Measurements from ENCODE around the gene PACSIN1.

PACSIN1 gene

DNA sequence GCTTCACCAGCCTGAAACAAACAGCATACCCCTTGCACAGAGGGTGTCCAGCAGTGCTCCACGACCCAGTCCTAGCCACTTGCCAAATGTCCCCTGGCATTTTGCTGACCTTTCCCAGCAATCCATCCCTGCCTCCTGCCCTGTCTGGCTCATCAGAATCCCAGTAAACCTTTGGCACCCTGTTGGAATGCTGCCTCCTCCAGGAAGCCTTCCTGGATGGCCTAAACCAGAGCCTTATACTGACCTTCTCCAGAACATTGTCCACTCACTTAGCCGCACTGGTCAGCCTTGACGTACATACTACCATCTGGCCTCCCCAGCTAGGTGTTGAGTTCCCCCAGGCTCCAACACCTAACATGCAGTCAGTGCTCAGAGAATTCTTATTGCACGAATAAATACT, 2.0 kb upstream of the PACSIN1 start:
- TF ChIP-seq, protein P1, sequence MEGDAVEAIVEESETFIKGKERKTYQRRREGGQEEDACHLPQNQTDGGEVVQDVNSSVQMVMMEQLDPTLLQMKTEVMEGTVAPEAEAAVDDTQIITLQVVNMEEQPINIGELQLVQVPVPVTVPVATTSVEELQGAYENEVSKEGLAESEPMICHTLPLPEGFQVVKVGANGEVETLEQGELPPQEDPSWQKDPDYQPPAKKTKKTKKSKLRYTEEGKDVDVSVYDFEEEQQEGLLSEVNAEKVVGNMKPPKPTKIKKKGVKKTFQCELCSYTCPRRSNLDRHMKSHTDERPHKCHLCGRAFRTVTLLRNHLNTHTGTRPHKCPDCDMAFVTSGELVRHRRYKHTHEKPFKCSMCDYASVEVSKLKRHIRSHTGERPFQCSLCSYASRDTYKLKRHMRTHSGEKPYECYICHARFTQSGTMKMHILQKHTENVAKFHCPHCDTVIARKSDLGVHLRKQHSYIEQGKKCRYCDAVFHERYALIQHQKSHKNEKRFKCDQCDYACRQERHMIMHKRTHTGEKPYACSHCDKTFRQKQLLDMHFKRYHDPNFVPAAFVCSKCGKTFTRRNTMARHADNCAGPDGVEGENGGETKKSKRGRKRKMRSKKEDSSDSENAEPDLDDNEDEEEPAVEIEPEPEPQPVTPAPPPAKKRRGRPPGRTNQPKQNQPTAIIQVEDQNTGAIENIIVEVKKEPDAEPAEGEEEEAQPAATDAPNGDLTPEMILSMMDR (conservative IDR thresholded peaks at IDR 0.05; ENCODE audit: low read depth, low read length), result no peak
- DNase-seq (ENCODE audit: low read depth), result no peak

DNA sequence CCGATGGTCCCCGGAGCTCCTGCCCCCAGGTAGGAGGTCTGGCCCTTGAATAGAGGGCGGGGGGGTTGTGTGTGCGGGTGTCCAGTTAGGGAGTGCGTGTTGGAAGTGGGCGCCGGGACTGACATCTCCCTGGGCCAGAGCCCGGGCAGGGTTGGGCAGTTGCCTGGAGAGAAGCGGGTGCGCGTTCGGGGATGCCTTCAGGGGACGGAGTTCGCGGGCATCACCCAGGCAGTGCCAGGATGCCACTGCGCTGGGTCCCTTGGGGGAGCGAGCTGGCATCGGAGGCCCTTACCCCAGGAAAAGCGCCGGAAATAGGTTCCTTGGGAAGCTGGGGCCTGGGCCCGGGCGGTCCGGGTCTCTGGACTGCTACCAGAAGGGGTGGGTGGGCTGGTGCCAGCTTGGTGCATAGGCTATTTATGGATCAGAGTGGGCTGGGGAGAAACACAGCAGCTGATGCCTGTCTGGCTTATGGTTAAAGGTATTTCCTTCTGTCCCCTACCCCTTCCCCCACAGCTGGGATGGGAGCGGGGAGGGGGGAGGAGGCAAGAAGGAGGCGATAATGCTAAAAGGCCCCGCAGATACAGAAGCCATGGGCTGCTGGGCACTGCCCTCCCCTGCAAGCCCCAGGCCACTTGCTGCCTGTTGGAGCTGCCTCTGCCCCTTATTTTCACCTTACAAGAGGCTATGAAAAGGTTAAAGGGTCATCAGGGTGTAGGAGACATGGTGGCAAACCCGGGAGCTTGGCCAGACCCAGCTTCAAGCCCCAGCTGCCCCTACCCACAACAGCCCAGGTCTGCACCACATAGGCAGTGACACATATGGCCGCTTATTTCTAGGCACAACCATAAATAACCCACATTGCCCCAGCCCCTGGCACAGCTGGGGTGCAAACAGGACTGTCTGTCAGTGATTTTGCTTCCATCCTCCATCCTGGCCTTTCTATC, 638 bp downstream of the PACSIN1 start:
- DNase-seq (ENCODE audit: low read depth), result no peak
- TF ChIP-seq, protein P1 (conservative IDR thresholded peaks at IDR 0.05; ENCODE audit: low read depth, low read length), result no peak
- no peak overlapping the region for H3K4me3 ChIP-seq (ENCODE audit: low read depth, low read length)

More for the DNA sequence above, 2.0 kb upstream of the PACSIN1 start:
- H3K4me3 ChIP-seq (ENCODE audit: low read depth, low read length), result no peak overlapping the region

- DNase-seq (ENCODE audit: low read depth), result no peak
- TF ChIP-seq, protein P1 (conservative IDR thresholded peaks at IDR 0.05; ENCODE audit: low read depth, low read length), result no peak
- no peak overlapping the region for H3K4me3 ChIP-seq (ENCODE audit: low read depth, low read length)
Measured at GRCh38 chr6:34468378-34468892, 2.6 kb downstream of the PACSIN1 start.

DNA sequence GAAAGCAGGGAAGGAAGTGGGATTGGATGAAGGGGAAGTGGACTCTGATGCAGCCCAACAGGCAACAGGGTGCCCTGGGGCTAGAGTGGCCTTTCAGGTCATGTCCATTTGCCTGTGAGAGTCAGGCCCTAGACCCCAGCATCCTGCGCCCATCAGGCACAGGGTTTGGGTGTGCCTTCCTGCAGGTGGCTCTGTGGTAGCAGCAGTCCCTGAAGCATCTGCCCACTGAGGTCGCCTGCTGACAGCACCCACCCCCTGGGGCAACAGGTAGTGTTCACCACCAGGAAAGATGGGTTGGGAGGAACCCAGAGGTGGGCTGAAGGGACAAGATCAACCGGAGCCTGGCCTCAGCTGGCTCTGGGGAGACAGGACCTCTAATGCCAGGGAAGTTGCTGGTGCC, 3.6 kb downstream of the PACSIN1 start:
- TF ChIP-seq, protein P1 (conservative IDR thresholded peaks at IDR 0.05; ENCODE audit: low read depth, low read length), result no peak
- DNase-seq (ENCODE audit: low read depth), result no peak
- no peak overlapping the region for H3K4me3 ChIP-seq (ENCODE audit: low read depth, low read length)

DNA sequence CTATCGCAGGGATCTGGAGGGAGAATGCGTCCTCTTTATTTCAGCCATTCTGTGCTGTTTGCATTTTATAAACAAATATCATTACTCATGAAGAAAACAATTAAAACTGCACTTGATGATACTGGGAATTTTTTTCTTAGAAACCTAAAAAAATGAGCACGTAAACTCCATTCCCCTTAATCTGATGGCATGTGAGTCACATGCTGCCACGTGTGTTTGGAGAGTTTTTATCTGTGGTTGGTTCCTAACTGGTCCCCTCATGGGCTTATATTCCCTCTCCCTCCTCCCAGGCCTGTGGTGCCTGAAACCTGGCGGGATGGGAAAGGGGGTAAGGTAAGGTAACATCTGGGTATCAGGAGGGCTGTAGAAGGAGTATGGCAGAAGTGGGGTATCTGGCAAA, 6.5 kb downstream of the PACSIN1 start:
- no peak for DNase-seq (ENCODE audit: low read depth)
- TF ChIP-seq, protein P1 (conservative IDR thresholded peaks at IDR 0.05; ENCODE audit: low read depth, low read length), result no peak
- H3K4me3 ChIP-seq (ENCODE audit: low read depth, low read length), result no peak overlapping the region

GRCh38 chr6:34473967-34474366, 8.1 kb downstream of the PACSIN1 start:
- no peak for DNase-seq (ENCODE audit: low read depth)
- no peak overlapping the region for H3K4me3 ChIP-seq (ENCODE audit: low read depth, low read length)
- TF ChIP-seq, protein P1 (conservative IDR thresholded peaks at IDR 0.05; ENCODE audit: low read depth, low read length), result no peak
